GM18502 (cell line): ENCODE data around the gene LRG1.
"Not testable (repeated sequence)": the region's sequence is repeated elsewhere in the genome, so short reads cannot be mapped to it uniquely, and the experiment has no call there.

Source experiments
- ATAC-seq: cut with Tn5 transposase; IDR thresholded peaks from one replicate; pipeline ENCODE4 v1.9.1; 2021; ENCODE audit warnings: mild to moderate bottlenecking; ENCODE audit not compliant: unreplicated experiment, poor library complexity

Gene LRG1

DNA sequence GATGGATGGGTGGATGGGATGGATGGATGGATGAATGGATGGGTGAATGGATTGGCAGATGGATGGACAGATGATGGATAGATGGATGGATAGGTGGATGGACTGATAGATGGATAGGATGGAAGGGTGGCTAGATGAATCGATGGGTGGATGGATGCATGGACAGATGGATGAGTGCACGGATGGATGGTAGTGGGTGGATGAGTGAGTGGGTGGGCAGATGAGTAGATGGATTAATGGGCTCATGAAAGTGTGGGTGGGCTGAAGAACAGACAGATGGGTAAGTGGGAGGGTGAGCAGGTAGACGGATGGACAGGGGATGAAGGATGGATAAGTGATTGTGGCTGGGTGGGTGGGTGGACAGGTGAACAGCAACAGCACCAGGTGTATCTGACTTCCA lies 13.9 kb upstream of the LRG1 start:
- no peak for ATAC-seq

DNA sequence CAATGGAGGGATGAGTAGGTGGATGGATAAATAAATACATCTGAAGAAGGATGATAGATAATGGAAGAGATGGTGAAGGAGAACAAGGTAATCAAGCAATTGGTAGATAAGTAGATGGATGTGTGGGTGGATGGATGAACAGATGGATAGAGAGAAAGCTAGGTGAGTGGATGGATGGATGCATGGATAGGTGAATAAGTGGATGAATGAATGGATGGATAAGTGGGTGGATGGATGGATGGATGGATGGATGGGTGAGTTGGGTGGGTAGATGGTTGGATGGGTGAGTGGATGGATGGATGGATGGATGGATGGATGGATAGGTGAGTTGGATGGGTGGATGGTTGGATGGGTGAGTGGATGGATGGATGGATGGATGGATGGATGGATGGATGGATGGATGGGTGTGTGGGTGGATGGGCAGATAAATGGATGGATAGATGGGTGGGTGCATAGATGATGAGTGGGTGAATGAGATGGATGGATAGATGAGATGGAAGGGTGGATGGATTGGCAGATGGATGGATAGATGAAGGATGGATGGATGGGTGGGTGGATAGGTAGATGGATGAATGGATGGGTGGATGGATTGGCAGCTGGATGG lies 13.4 kb upstream of the LRG1 start:
- ATAC-seq: no peak

DNA sequence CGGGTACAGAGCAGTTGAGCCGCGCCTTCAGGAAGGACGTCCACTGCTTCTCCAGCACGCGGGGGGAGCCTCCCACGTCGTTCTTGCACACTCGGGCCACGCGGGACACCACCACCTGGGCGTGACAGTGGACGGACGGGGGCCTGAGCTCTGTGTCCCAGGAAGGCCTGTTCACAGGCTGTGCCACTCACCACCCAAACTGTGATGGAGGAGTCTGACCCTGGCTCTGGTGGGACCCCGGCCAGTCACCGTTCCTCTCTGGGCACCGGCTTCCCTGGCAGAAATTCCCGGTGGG lies 12.6 kb upstream of the LRG1 start:
- ATAC-seq: no peak

DNA sequence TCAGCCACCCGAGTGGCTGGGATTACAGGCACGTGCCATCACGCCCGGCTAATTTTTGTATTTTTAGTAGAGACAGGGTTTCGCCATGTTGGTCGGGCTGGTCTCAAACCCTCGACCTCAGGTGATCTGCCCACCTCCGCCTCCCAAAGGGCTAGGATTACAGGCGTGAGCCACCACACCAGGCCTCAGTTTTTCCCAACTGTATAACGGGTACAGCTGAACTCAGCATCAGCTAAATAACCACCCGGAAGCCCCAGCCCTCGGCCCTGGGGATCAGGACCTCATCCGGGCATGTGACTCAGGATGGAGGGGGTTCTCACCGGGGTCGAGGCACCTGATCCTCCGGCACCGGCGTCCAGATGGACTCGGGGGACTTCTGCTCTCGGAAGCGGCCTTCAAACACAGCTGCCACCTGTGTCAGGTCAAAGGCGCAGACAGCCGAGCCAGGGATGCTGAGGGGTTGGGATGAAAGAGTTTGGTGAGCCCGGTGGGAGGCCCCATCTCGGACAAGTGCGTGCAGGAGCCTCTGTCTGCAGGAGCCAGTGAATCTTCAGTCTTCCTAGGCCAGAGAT lies 10.7 kb upstream of the LRG1 start:
- no peak for ATAC-seq

DNA sequence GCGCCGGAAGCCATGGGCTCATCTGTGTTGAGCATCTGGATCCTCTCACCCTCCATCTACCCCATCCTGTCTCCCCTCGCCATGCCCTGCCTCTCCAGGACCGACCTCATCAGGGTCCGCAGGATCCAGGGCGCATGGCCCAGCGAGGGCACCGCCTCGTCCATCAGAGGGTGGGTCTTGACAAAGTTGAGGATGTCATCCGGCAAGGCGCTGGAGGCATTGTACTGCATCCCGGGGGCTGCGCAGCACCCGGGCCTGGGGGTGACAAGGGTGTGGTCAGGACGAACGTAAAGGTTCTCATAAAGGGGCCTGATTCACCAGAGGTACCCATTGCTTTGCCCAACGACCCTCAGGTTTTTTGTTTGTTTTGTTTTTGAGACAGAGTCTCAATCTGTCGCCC lies 10.2 kb upstream of the LRG1 start:
- no peak for ATAC-seq

DNA sequence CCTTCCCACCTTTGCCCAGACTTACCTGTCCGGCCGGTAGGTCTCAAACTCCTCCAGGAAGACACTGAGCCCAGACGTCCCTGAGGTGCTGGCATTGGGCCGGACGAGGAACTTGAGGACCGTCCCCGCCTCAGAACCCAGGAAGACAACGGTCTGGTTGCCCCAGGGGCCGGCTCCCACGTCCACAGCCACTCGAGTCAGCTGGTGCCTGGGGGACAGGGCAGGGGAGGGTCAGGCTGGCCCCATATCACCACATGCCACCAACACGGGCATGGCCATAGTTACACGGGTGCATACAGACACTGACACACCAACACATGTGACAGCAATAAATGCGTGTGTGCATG lies 8.4 kb upstream of the LRG1 start:
- ATAC-seq: no peak

DNA sequence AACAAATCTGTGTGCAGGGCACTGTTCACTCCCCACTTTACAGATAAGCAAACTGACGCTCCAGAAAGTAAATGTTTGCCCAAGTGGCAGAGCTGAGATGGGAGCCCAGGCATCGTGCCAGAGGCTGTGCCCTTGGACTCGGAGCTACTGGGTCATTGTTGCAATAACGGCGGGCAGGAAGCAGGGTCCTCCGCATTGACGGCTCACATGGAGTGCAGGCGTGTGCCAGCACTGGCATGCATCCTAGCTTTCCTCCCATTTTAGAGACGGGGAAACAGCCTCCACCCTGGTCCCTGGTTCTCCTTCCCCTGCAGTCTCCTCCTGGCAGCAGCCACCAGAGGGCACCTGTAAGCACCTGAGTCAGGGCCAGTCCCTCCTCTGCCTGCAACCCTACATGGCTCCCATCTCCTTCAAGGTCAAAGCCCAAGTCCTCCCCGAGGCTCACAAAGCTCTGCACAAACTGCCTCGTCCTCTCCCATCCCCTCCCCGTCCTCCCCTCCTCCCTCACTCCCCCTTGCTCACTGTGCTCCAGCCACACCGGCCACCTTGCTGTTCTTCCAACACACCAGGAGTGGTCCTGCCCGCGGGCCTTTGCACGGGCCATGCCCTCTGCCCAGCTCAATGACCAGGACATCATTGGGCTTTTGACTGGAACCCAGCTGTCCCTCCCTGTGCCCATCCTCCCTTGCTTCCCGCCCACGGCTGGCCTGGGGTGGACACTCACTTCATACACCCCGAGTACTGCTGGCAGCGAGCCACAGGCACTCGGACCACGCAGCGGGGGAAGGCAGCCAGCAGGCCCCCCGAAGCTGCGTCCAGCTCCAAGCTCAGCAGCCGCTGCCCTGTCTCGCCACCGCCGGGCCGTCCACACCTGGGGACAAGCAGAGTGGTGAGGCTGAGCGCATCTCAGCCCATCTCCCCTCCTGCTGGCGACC lies 7.7 kb upstream of the LRG1 start:
- ATAC-seq: no peak

DNA sequence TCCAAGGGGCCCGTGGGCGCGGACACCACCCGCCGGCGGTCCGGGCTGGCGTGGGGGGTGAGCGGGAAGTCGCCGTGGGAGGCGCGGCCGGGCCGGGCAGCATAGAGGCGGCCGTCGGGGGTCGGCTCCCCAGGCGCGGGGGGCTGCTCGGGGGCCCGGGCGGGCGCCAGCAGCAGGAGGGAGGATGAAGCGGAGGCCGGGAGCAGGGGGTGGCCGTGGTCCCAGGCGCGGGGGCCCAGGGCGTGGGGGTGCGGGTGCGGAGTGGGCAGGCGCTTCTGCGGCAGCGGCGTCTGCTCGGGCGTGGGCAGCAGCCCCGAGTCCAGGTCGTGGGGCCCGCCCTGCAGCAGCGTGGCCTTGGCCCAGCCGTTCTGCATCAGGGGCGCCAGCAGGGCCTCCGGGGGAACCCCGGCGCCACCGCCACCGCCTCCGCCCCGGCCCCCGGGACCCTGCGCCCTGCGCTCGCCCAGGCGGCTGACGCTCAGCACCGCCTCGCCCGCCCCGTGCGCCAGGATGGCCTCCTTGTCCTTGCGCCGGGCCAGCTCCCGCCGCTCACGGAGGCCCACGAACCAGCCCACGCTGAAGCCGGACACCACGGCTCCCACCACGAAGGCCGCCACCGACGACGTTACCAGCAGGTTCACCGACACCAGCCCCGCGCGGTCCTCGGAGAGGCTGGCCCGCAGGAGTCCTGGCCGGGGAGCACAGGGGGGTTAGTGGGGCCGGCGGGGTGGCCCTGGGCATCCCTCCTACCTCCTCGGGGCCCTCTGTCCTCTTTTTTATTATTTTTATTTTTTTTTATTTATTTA lies 4.2 kb upstream of the LRG1 start:
- ATAC-seq: no peak

DNA sequence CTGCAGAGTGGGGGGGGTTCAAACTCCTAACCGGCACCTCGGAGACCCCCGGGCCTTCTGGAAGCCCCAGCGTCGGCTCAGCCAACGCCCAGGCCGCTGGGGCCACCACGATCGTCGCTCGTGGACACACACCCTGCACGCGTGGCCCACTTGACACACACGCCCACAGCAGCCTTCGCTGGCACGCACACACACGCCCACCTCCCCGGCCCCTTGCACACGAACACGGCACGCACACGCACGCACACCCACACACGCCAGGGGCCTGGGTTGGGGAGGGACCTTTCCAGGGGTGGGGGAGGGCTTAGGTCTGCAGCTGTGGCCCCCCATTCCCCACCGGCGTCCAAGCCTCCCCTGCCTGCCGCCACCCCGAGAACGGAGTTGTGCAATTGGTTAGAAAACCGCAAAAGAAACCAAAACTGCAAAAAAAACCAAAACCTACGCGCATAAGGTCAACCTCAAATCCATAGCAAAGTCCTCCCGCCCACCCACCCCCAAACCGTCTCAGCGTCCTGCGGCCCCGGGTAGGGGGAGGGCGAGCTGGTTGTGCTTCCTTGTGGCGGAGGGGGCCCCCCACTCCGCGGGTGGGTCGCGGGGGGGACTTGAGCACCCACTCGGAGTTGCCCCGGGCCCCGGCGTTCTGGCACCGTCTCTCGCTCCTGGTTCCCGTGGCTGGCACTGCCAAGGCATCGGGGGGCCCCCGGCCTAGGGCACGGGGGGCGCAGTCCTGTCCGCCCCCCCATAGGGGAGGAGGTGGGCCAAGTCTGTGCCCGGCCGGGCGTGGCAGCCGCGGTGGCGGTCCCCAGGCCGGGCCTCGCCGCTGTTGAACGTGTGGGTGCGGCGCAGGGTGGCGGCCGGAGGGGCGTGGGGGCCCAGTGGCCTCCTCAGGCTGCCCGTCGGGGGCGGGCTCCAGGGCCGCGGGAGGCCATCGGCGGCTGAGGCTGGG lies 3.3 kb upstream of the LRG1 start:
- no peak for ATAC-seq

DNA sequence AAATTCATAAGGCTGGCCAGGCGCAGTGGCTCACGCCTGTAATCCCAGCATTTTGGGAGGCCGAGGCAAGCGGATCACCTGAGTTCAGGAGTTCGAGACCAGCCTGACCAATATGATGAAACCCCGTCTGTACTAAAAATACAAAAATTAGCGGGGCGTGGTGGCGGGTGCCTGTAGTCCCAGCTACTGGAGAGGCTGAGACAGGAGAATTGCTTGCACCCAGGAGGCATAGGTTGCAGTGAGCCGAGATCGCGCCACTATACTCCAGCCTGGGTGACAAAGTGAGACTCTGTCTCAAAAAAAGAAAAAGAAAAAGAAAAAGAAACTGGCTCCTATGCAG lies 1.9 kb upstream of the LRG1 start:
- not testable (repeated sequence) for ATAC-seq

DNA sequence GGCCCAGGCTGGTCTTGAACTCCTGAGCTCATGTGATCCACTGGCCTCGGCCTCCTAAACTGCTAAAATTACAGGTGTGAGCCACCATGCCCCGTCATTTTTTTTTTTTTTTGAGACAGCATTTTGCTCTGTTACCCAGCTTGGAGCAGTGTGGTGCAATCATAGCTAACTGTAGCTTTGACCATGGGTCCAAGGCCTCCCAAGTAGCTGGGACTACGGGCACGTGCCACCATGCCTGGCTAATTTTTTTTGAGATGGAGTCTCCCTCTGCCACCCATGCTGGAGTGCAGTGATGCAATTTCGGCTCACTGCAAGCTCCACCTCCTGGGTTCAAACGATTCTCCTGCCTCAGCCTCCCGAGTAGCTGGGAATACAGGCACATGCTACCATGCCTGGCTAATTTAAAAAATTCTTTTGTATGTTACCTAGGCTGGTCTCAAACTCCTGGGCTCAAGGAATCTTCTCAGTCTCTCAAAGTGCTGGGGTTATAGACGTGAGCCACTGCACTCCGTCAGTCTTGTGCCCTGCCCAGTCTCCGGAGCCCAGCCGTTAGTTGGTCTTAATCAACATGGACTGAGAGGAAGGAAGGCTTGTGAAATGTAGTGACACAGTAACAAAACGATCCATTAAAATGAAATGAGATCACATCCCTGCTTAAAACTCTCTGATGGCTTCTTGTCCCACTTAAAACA lies 1.4 kb upstream of the LRG1 start:
- ATAC-seq: no peak

DNA sequence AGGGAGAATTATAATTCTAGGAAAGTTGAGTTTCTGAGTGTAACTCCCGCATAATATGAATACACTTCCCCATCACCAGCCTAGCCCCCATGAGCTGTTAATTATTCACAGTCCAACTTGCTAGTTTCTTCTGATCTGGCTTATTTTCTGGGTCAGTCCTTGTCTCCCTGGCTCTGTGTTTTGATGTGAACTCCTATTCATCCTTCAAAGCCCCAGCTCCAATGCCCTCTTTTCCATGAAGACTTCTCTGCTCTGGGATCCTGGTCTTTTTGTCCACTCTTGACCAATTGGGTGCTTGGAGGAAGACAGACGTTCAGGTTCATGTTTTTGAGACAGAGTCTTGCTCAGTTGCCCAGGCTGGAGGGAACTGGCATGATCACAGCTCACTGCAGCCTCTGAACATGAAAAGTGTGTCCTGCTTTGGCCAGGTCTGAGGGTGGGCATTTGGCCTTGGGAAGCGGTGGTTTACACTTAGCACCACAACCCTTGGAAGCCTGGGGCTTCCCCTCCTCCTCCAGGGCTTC lies 605 bp downstream of the LRG1 start:
- ATAC-seq: no peak

DNA sequence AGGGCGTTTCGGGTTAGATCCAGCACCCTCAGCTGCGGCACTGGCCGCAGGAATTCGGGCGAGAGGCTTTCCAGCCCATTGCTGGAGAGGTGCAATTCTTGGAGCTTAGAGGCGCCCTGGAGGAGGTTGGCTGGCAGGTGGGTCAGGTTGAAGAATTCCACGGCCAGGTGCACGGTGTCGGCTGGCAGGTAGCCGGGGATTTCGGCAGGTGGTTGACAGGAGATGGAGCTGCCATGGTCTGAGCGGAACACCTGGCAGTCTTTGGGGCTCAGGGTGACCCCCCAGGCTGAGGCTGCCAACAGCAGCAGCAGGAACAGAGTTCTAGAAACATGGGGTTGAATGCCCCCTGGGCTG lies 1.3 kb downstream of the LRG1 start:
- no peak for ATAC-seq

DNA sequence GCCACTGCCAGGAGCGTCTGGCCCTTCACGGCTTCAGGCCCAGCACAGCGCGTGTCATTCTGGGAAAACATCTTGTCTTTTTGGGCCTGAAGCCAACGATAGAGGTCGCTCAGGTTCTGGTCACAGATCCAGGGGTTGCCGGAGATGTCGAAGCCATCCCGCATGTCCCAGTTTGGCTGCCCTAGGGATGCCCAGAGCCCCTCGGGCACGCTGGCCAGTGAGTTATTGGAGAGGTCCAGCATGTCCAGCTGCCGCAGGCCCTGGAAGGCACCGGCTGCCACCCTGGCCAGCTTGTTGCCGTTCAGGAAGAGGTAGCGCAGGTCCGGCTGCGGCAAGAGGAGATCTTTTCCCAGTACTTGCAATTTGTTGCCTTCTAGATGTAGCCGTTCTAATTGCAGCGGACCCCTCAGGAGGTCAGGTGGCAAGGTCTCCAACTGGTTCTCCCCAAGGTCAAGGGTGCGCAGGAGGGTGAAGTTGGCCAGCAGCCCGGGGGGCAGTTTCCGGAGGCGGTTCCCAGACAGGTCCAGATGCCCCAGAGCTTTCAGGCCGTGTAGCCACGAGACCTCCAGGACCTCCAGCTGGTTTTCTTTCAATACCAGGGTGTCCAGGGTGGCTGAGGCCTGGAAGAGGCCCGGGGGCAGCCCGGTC lies 1.8 kb downstream of the LRG1 start:
- ATAC-seq: no peak

DNA sequence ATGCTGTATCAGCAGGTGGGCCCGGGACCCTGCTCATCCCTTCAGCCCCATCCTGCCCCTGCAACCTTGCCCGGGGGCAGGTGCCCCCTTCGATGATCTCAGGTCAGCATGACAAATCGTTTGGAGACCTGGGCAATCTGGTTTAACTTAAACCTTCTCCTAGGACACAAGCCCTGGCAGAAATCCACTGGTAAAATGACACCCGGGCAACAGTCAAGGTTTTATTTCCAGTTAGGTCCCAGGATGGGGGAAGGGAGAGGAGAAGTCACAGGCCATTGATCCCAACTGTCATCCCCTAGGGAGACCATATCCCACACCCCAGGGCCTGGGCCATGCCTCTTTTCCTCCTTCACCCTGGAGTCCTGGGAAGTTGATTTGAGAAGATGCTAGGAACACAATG lies 3.0 kb downstream of the LRG1 start:
- no peak for ATAC-seq

DNA sequence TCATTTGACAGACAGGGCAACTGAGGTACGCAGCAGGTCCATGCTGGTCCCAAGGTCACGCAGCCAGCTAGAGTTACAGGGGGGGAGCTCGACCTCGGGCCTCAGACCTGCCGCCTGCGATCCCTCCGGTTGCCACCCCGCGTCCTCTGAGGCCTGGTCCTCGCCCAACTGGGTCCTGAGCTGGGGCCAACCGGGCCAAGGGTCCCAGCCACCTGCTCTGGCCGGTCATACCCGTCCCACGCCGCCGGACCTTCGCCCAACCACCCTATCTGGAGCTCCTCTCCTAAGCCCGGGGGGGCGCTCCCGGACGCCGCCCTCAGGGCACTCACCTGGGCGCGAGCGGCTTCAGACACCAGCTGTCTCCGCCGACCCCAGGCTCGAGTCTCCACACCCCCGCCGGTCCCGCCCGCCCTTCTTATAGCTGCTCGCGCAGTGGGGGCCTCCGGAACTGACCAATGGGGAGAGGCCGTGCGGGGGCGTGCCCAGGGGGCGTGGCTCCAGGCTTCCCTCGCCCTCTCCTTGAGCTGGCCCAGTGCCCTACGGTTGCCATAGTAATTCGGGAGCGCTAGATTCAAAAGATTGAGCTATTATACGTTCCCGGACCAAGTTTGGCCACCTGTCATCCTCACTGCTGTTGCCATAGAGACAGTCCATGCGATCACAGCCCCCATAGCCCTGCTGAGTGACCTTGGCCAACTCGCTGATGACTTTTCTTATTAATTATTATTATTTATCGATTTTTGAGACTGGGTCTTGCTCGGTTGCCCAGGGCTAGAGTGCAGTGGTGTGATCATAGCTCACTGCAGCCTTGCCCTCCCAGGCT lies 4.8 kb downstream of the LRG1 start, which contains the start of gene PLIN5:
Gene PLIN5 (minus strand): TSS at position 389 of the 823 bp plus-strand sequence. CDS start 1,150 bp downstream, outside the sequence.
- ATAC-seq: no peak

DNA sequence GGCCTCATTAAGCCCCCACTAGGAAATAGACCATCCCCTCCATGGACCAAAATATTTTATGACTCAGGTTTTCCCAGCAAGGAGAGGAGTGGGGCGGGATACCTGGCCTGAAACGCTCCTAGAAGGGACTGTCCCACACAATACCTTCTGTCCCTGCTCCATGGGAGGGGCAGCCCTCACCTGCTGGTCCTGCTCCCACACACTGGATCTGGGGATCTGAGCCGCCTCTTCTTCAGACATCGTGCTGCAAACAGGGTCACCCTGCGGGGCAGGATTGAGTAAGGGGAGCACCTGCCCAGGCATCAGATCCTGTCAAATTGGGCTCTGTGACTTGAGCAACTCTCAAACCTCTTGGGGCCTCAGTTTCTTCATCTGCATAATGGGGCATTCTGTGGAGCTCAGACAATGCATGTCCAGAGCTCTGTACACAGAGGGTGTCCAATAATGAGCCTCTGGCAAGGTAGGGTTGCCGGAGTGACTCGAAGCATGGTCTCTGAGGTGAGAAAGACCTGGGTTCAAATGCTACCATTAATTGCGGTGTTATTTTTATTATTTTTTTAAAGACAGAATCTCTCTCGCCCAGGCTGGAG lies 5.9 kb downstream of the LRG1 start:
- ATAC-seq: no peak

DNA sequence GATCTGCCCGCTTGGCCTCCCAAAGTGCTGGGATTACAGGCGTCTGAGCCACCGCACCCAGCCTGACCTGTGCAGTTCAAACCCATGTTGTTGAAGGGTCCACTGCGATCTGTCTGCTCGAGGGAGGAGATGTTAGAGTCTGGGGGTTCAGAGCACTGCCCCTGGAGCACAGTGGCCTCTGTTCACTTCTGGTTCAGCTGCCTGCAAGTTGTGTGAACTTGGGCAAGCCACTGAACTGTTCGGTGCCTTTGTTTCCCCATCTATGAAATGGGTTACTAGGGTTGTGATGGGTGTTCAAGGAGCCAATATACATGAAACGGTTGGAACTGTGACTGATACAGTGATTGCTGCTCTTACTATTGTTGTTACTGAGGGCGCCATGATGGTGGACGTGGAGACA lies 6.5 kb downstream of the LRG1 start:
- no peak for ATAC-seq
